Tibial artery (tissue), 4 donors: ENCODE results near the gene SEPTIN6.

Source experiments
- DNase-seq, 2 donors: peaks; one replicate each; pipeline ENCODE4 v3.0.0-alpha.2; 2019
- H3K27ac ChIP-seq, 2 donors: fragments of 200-600 bp; sonication (generic) in 1 of 2; 1 replicate in 1 of 2; 2 replicates in 1 of 2; pipeline ENCODE4 v1.5.1; 2018 to 2019; ENCODE audit warnings: mild to moderate bottlenecking in 1 of 2
- H3K27me3 ChIP-seq, 2 donors: fragments of 200-600 bp; sonication (generic) in 1 of 2; one replicate each; pipeline versions ENCODE4 v1.5.1 to v1.6.0; 2016 to 2019
- H3K36me3 ChIP-seq, 3 donors: fragments of 200-600 bp; sonication (generic) in 2 of 3; one replicate each; pipeline ENCODE4 v1.5.1; 2016 to 2019; ENCODE audit warnings: mild to moderate bottlenecking in 2 of 3
- H3K4me1 ChIP-seq, 4 donors: fragments of 200-600 bp; sonication (generic) in 2 of 4; 1 replicate in 3 of 4; 2 replicates in 1 of 4; pipeline ENCODE4 v1.5.1; 2016 to 2019
- H3K4me3 ChIP-seq, 2 donors: fragments of 200-600 bp; sonication (generic) in 1 of 2; 1 replicate in 1 of 2; 2 replicates in 1 of 2; pipeline ENCODE4 v1.5.1; 2018 to 2019; ENCODE audit warnings: mild to moderate bottlenecking in 2 of 2
- H3K9me3 ChIP-seq, 3 donors: fragments of 200-600 bp; sonication (generic) in 1 of 3; one replicate each; pipeline ENCODE4 v1.5.1; 2016 to 2019
- intact Hi-C: fragments of 100-400 bp; cut with DNase I; formaldehyde crosslinking; loops from one replicate; pipeline ENCODE4 v1.15.0; 2023; ENCODE audit warnings: low total_unique reads
- TF ChIP-seq, protein P1 (sequence below), 2 experiments: fragments of 200-600 bp in 1 of 2; fragments of 450-650 bp in 1 of 2; IDR thresholded peaks; one replicate each; pipeline ENCODE4 v1.5.1; 2017 to 2019; ENCODE audit warnings: antibody characterized with exemption in 2 of 2, mild to moderate bottlenecking in 1 of 2, moderate library complexity in 1 of 2

SEPTIN6 gene

DNA sequence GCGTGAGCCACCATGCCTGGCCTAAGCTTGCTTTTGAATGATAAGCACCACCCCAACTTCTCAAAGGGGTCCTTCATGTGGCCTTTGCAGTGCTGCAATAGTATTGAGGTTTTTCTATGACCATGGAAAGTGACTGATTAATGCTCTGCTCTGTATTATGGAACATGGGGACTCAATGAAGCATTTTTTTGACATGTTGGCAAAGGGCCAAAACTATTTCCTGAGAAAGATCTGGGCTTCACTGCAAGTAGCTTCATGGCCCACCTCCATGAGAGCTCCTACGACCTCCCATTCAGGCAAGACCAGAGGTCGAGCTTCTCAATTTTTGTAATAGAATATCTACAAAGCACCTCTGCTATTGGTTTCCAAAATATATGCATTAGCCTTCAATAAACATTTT, 16.7 kb upstream of the SEPTIN6 start:
- no peaks in the 10 kb centered on the region for H3K36me3 ChIP-seq
- intact Hi-C loops = no loop called here

DNA sequence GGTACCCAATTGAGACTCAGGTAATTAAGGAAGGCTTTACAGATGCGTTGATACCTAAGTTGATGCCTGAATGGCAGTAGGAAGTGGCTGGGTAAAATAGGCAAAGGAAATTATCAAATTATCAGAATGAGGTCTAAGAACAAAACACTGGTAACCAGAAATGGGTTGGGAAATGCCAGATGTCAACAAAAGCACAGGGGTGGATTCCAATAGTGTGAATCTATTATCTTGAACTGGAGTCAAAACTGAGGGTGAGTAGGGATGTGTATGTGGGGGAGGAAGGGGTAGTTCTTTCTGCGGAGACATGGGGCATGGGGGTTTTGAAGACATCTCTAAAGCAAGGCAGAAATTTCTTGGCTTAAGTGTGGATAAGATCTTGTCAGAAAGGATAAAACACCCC, 16.0 kb upstream of the SEPTIN6 start:
- no peak for DNase-seq
- H3K36me3 ChIP-seq = no peaks in the 10 kb centered on the region
- TF ChIP-seq, protein P1, sequence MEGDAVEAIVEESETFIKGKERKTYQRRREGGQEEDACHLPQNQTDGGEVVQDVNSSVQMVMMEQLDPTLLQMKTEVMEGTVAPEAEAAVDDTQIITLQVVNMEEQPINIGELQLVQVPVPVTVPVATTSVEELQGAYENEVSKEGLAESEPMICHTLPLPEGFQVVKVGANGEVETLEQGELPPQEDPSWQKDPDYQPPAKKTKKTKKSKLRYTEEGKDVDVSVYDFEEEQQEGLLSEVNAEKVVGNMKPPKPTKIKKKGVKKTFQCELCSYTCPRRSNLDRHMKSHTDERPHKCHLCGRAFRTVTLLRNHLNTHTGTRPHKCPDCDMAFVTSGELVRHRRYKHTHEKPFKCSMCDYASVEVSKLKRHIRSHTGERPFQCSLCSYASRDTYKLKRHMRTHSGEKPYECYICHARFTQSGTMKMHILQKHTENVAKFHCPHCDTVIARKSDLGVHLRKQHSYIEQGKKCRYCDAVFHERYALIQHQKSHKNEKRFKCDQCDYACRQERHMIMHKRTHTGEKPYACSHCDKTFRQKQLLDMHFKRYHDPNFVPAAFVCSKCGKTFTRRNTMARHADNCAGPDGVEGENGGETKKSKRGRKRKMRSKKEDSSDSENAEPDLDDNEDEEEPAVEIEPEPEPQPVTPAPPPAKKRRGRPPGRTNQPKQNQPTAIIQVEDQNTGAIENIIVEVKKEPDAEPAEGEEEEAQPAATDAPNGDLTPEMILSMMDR (IDR thresholded peaks at IDR 0.05) = no peak
- H3K4me1 ChIP-seq = no peaks in the 10 kb centered on the region
- no peak overlapping the region for H3K27ac ChIP-seq
- no peaks in the 10 kb centered on the region for H3K9me3 ChIP-seq
- no peak overlapping the region for H3K4me3 ChIP-seq
- intact Hi-C loops = no loop called here
- no peaks in the 10 kb centered on the region for H3K27me3 ChIP-seq

More for the DNA sequence above, 16.7 kb upstream of the SEPTIN6 start:
- Histone ChIP-seq H3K27me3 (no peaks in the 10 kb centered on the region), H3K4me1 (no peaks in the 10 kb centered on the region), H3K4me3 (no peak overlapping the region), H3K9me3 (no peaks in the 10 kb centered on the region), H3K27ac (no peak overlapping the region)
- TF ChIP-seq, protein P1 (IDR thresholded peaks at IDR 0.05) = no peak
- no peak for DNase-seq

DNA sequence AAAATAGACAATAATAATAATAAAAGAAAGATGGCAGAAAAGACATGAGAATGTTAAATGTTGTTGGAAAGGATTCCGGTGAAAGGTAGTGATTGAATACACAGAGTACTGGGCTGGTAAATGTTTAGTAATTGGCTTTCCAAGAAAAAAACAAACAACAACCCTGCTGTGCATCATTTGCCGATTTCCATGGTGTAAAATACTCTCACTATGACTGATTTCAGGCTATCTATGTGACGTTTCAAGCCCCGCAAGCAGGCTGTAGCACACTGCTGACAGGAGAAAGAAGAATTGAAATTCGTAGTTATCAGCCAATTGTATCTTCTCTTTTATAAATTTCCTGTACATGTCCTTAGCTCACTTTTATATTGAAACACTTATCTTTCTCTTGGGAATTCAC, 13.6 kb upstream of the SEPTIN6 start:
- no peaks in the 10 kb centered on the region for H3K4me1 ChIP-seq
- no peak for DNase-seq
- intact Hi-C loops = no loop called here
- H3K27me3 ChIP-seq = no peaks in the 10 kb centered on the region
- H3K36me3 ChIP-seq = no peaks in the 10 kb centered on the region
- TF ChIP-seq, protein P1 (IDR thresholded peaks at IDR 0.05) = no peak
- no peaks in the 10 kb centered on the region for H3K9me3 ChIP-seq
- no peak overlapping the region for H3K4me3 ChIP-seq
- H3K27ac ChIP-seq = no peak overlapping the region

DNA sequence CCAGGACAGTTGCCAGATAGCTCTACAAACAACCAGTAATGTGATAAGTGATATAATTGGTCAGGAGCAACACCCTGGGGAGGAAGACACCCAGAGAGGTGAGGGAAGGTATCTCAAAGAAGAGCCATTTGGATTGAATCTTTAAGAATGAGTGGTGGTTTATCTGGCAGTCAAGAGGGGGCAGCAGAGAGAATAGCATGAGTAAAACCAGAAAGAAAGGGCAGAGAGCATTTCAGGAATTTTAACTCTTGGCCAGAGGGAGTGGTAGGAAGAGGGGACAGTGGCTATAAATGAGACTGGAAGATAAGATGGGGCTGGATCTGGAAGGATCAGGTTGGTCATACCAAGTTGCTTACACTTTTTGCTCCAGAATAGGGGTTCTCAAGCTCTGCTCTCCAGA, 5.9 kb upstream of the SEPTIN6 start:
- H3K9me3 ChIP-seq = no peaks in the 10 kb centered on the region
- TF ChIP-seq, protein P1 (IDR thresholded peaks at IDR 0.05) = peak in 1 of 2 experiments; percentile 43
- intact Hi-C loops = no loop called here
- peaks cover 0 to 5% (median 0%) of the 10 kb centered on the region in 4 donors for H3K4me1 ChIP-seq
- H3K36me3 ChIP-seq = no peaks in the 10 kb centered on the region
- H3K4me3 ChIP-seq = no peak overlapping the region
- DNase-seq = no peak
- H3K27me3 ChIP-seq = no peaks in the 10 kb centered on the region
- H3K27ac ChIP-seq = no peak overlapping the region

DNA sequence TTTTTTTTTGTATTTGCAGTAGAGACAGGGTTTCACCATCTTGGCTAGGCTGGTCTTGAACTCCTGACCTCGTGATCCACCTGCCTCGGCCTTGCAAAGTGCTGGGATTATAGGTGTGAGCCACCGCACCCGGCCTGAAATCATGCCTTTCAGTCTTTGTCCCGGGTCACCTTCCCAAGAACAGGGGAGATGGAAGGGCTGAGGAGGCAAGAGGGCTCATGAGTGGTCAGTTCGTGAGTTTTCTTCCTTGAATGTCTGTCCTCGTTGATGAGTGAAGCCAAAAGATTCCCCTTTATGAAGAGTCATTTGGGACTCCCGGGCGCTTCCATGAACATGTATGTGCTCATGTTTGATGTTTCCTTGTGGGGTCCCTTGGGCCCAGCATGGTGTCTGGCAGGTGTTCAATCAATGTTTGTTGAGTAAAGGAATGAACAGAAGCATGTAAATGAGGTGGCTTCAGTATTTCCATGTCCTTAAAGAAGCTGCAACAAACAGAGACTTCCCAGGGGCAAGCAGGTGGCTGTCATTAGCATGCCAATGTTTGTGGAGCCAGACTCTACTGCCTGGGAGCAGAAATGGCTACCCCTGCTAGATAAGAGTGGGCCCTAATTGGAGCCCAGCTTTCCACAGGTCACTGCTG, 3.4 kb upstream of the SEPTIN6 start:
- intact Hi-C loops = no loop called here
- Histone ChIP-seq H3K27me3 (no peaks in the 10 kb centered on the region), H3K9me3 (no peaks in the 10 kb centered on the region), H3K4me3 (no peak overlapping the region), H3K36me3 (no peaks in the 10 kb centered on the region), H3K27ac (no peak overlapping the region), H3K4me1 (peaks cover 0 to 5% (median 0%) of the 10 kb centered on the region in 4 donors)
- no peak for DNase-seq
- TF ChIP-seq, protein P1 (IDR thresholded peaks at IDR 0.05) = no peak
